ENCODE results near the gene IL12RB1. TPM values are rescaled to one million over a fixed set of nuclear protein-coding genes. Genes with fewer than 3 reads are reported as not detected.

IL12RB1 gene
- total RNA-seq, 2 experiments from 2014 or later = 7.7 to 41.7 TPM

DNA sequence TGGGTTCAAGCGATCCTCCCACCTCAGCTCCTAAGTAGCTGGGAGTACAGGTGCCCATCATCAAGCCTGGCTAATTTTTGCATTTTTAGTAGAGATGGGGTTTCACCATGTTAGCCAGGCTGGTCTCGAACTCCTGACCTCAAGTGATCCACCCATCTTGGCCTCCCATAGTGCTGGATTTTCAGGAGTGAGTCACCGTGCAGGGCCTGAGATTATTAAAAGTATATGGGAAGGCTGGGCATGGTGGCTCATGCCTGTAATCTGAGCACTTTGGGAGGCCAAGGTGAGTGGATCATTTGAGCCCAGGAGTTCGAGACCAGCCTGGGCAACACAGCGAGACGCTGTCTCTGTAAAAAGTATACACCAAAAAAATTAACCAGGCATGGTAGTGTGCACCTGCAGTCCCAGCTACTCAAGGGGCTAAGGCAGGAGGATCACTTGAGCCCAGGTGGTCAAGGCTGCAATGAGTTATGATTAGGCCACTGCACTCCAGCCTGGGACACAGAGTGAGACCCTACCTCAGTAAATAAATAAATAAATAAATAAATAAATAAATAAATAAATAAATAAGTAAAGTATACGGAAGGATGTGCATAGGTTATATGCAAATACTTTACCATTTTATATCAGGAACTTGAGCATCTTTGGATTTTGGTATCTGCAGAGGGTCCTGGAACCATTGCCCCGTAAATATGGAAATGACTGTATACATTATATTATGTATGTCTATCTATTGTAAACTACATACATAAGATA is 854 bp downstream of the IL12RB1 start:
- peak overlapping the region; percentile 78 for H3K4me2 ChIP-seq (ENCODE audit: low read length)

DNA sequence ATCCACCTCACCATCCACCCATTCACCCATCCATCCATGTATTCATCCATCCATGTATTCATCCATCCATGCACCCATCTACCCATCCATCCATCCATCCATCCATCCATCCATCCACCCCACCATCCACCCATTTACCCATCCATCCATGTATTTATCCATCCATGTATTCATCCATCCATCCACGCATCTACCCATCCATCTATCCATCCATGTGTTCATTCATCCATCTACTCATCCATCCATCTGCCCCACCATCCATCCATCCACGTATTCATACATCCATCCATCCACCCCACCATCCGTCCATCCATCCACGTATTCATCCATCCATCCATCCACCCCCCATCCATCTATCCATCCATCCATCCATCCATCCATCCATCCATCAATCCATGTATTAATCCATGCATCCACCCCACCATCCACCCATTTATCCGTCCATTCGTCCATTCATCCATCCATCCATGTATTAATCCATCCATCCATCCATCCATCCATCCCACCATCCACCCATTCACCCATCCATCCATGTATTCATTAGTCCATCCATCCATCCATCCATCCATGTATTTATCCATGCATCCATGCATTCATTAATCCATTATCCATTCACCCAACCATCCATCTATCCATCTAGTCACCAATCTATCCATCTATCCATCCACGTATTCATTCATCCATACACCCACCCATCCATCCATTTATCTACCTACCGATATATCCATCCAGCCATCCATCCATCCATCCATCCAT is 2.6 kb downstream of the IL12RB1 start:
- ChIA-PET POLR2A (no interaction called here), CTCF (ENCODE audit: unreplicated experiment) (no interaction called here)
- Histone ChIP-seq H3K27ac (ENCODE audit: low read depth, low read length, poor library complexity, severe bottlenecking) (no peak overlapping the region), H3K9me3 (ENCODE audit: low read length) (no peaks in the 10 kb centered on the region), H4K20me1 (ENCODE audit: insufficient read depth, low read length) (no peaks in the 10 kb centered on the region), H3K4me3 (ENCODE audit: low read depth, low read length, poor library complexity, severe bottlenecking) (no peak overlapping the region), H3K4me1 (ENCODE audit: insufficient read depth, low read length, poor library complexity, severe bottlenecking) (peaks cover 32% of the 10 kb centered on the region), H3K4me2 (ENCODE audit: low read length) (no peak overlapping the region), H2AFZ (ENCODE audit: low read length) (no peak overlapping the region), H3K79me2 (ENCODE audit: insufficient read depth, low read depth, low read length) (no peaks in the 10 kb centered on the region), H3K36me3 (ENCODE audit: insufficient read depth, low read length) (peaks cover 4% of the 10 kb centered on the region; the same call in 1 of the 2 replicates), H3K9me2 (ENCODE audit: insufficient read depth, low read length) (no peaks in the 10 kb centered on the region)
- TF ChIP-seq EZH2phosphoT487 (IDR thresholded peaks at IDR 0.05; ENCODE audit: borderline replicate concordance, low read depth, low read length) = no peak
- TF ChIP-seq, protein P1, sequence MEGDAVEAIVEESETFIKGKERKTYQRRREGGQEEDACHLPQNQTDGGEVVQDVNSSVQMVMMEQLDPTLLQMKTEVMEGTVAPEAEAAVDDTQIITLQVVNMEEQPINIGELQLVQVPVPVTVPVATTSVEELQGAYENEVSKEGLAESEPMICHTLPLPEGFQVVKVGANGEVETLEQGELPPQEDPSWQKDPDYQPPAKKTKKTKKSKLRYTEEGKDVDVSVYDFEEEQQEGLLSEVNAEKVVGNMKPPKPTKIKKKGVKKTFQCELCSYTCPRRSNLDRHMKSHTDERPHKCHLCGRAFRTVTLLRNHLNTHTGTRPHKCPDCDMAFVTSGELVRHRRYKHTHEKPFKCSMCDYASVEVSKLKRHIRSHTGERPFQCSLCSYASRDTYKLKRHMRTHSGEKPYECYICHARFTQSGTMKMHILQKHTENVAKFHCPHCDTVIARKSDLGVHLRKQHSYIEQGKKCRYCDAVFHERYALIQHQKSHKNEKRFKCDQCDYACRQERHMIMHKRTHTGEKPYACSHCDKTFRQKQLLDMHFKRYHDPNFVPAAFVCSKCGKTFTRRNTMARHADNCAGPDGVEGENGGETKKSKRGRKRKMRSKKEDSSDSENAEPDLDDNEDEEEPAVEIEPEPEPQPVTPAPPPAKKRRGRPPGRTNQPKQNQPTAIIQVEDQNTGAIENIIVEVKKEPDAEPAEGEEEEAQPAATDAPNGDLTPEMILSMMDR (conservative IDR thresholded peaks at IDR 0.05; ENCODE audit: low read length) = no peak
- BruUV-seq (replicated peaks) = no TSS peak
- intact Hi-C loops (cut with micrococcal nuclease; ENCODE audit: unreplicated experiment) = no loop called here
- DNase-seq (ENCODE audit: low spot score) = no peak

More for the DNA sequence above, 854 bp downstream of the IL12RB1 start:
- Histone ChIP-seq H3K9me2 (ENCODE audit: insufficient read depth, low read length) (no peaks in the 10 kb centered on the region), H3K79me2 (ENCODE audit: insufficient read depth, low read depth, low read length) (no peaks in the 10 kb centered on the region), H2AFZ (ENCODE audit: low read length) (no peak overlapping the region), H3K36me3 (ENCODE audit: insufficient read depth, low read length) (peaks cover 4% of the 10 kb centered on the region; the same call in 1 of the 2 replicates), H4K20me1 (ENCODE audit: insufficient read depth, low read length) (no peaks in the 10 kb centered on the region), H3K27ac (ENCODE audit: low read depth, low read length, poor library complexity, severe bottlenecking) (peak overlapping the region; percentile 66), H3K4me1 (ENCODE audit: insufficient read depth, low read length, poor library complexity, severe bottlenecking) (peaks cover 50% of the 10 kb centered on the region), H3K9me3 (ENCODE audit: low read length) (no peaks in the 10 kb centered on the region), H3K4me3 (ENCODE audit: low read depth, low read length, poor library complexity, severe bottlenecking) (peak overlapping the region; percentile 60)
- BruUV-seq (replicated peaks) = no TSS peak
- TF ChIP-seq EZH2phosphoT487 (IDR thresholded peaks at IDR 0.05; ENCODE audit: borderline replicate concordance, low read depth, low read length) = no peak
- TF ChIP-seq, protein P1 (conservative IDR thresholded peaks at IDR 0.05; ENCODE audit: low read length) = no peak
- no peak for DNase-seq (ENCODE audit: low spot score)
- intact Hi-C loops (cut with micrococcal nuclease; ENCODE audit: unreplicated experiment) = no loop called here
- CTCF ChIA-PET (ENCODE audit: unreplicated experiment) = no interaction called here
- POLR2A ChIA-PET = no interaction called here

DNA sequence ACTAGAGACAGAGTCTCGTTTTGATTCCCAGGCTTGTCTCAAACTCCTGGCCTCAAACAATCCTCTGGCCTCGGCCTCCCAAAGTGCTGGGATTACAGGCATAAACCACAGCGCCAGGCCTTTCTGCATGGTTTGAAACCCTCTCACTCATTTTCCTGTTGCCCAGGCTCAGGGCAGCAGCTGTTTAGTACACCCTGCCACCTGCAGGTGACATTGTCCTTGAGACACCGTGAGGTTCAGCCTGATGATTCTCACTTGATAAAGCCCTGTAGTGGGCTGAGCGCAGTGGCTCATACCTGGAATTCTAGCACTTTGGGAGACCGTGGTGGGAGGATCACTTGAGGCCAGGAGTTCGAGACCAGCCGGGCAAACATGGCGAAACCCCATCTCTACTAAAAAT is 12.5 kb downstream of the IL12RB1 start:
- H3K9me2 ChIP-seq (ENCODE audit: insufficient read depth, low read length) = no peaks in the 10 kb centered on the region
- no peak overlapping the region for H2AFZ ChIP-seq (ENCODE audit: low read length)
- H3K27ac ChIP-seq (ENCODE audit: low read depth, low read length, poor library complexity, severe bottlenecking) = no peak overlapping the region
- DNase-seq (ENCODE audit: low spot score) = no peak
- intact Hi-C loops (cut with micrococcal nuclease; ENCODE audit: unreplicated experiment) = no loop called here
- no peak overlapping the region for H3K4me2 ChIP-seq (ENCODE audit: low read length)
- TF ChIP-seq, protein P1 (conservative IDR thresholded peaks at IDR 0.05; ENCODE audit: low read length) = peak; percentile 33
- no peak for TF ChIP-seq EZH2phosphoT487 (IDR thresholded peaks at IDR 0.05; ENCODE audit: borderline replicate concordance, low read depth, low read length)
- peaks cover 50% of the 10 kb centered on the region for H3K36me3 ChIP-seq (ENCODE audit: insufficient read depth, low read length)
- no peak overlapping the region for H3K4me3 ChIP-seq (ENCODE audit: low read depth, low read length, poor library complexity, severe bottlenecking)
- no peaks in the 10 kb centered on the region for H3K9me3 ChIP-seq (ENCODE audit: low read length)
- ChIA-PET CTCF (ENCODE audit: unreplicated experiment) (no interaction called here), POLR2A (no interaction called here)
- no peaks in the 10 kb centered on the region for H4K20me1 ChIP-seq (ENCODE audit: insufficient read depth, low read length)
- no peaks in the 10 kb centered on the region for H3K4me1 ChIP-seq (ENCODE audit: insufficient read depth, low read length, poor library complexity, severe bottlenecking)
- H3K79me2 ChIP-seq (ENCODE audit: insufficient read depth, low read depth, low read length) = no peaks in the 10 kb centered on the region
- BruUV-seq (replicated peaks) = no TSS peak

All from OCI-LY7 (cell line).